Anterior cingulate cortex (tissue), 58 donors: ENCODE data around the gene ARHGEF40.

ENCODE experiments used
- DNase-seq, 58 donors: peaks; one replicate each; lab custom pipeline; 2025; lab: John Stamatoyannopoulos, UW

ARHGEF40 gene

GRCh38 chr14:21093769-21094681 is 23.9 kb downstream of the ARHGEF40 start:
- peak in 16 of 58 donors; percentile 6 to 51 (median 29) for DNase-seq

- peak in 17 of 58 donors; percentile 5 to 54 (median 29) for DNase-seq
Observed at GRCh38 chr14:21095430-21096205, 25.5 kb downstream of the ARHGEF40 start.

GRCh38 chr14:21096438-21096837 is 26.3 kb downstream of the ARHGEF40 start:
- no peak for DNase-seq

- peak in 4 of 58 donors; percentile 10 to 43 (median 28) for DNase-seq
Observed at GRCh38 chr14:21096978-21097635, 27.0 kb downstream of the ARHGEF40 start.

- peak in 16 of 58 donors; percentile 7 to 43 (median 30) for DNase-seq
Observed at GRCh38 chr14:21097636-21098075, 27.6 kb downstream of the ARHGEF40 start.

GRCh38 chr14:21098076-21098891 is 28.2 kb downstream of the ARHGEF40 start, which contains the start of gene ZNF219:
ZNF219 (minus strand) TSS chr14:21098655; CDS start chr14:21093591, 5,064 bp downstream.
- DNase-seq: peak in 46 of 58 donors; percentile 4 to 62 (median 39)

GRCh38 chr14:21098892-21099595 is 28.9 kb downstream of the ARHGEF40 start:
- no peak for DNase-seq

- DNase-seq: no peak
Observed at GRCh38 chr14:21099596-21099985, 29.5 kb downstream of the ARHGEF40 start.

- DNase-seq: no peak
Observed at GRCh38 chr14:21100931-21101330, 30.8 kb downstream of the ARHGEF40 start, which contains the start of gene TMEM253. TMEM253 (plus strand) TSS chr14:21101066; CDS start chr14:21101344, 278 bp downstream.

- no peak for DNase-seq
Observed at GRCh38 chr14:21101802-21102413, 31.8 kb downstream of the ARHGEF40 start.

- peak in 3 of 58 donors; percentile 29 to 47 (median 47) for DNase-seq
Observed at GRCh38 chr14:21102521-21103410, 32.7 kb downstream of the ARHGEF40 start.

GRCh38 chr14:21103411-21103709 is 33.3 kb downstream of the ARHGEF40 start:
- no peak for DNase-seq

GRCh38 chr14:21103710-21104447 is 33.8 kb downstream of the ARHGEF40 start:
- peak; percentile 84 to 99 (median 97) for DNase-seq

- DNase-seq: peak in 55 of 58 donors; percentile 28 to 86 (median 73)
Observed at GRCh38 chr14:21104448-21105060, 34.5 kb downstream of the ARHGEF40 start.

GRCh38 chr14:21105095-21105494 is 35.0 kb downstream of the ARHGEF40 start:
- DNase-seq: no peak

GRCh38 chr14:21106176-21106497 is 36.0 kb downstream of the ARHGEF40 start:
- DNase-seq: no peak
